Esophagus muscularis mucosa (tissue), 4 donors: Measurements from ENCODE around the gene MFSD6.

Experiments used
- CTCF ChIP-seq, 3 experiments: fragments of 200-600 bp in 2 of 3; fragments of 450-650 bp in 1 of 3; sonication (generic) in 2 of 3; IDR thresholded peaks; one replicate each; pipeline ENCODE4 v1.5.1; 2017 to 2019; ENCODE audit warnings: antibody characterized with exemption in 3 of 3, mild to moderate bottlenecking in 2 of 3, moderate library complexity in 1 of 3
- EP300 ChIP-seq: sonication (generic); formaldehyde crosslinking; IDR thresholded peaks from one replicate; pipeline ENCODE4 v1.6.1; 2017; ENCODE audit warnings: antibody characterized with exemption
- POLR2A ChIP-seq: fragments of 450-650 bp; IDR thresholded peaks from one replicate; pipeline ENCODE4 v1.6.1; 2017; ENCODE audit warnings: antibody characterized with exemption, moderate library complexity, mild to moderate bottlenecking, low read depth
- POLR2AphosphoS5 ChIP-seq, 2 donors: sonication (generic); formaldehyde crosslinking; IDR thresholded peaks; one replicate each; pipeline ENCODE4 v1.6.1; 2017; ENCODE audit warnings: antibody characterized with exemption in 2 of 2

- TF ChIP-seq EP300 (no peak), CTCF (IDR thresholded peaks at IDR 0.05) (no peak), POLR2A (no peak), POLR2AphosphoS5 (IDR thresholded peaks at IDR 0.05) (no peak)
Measured at GRCh38 chr2:190533175-190533967, 125.2 kb downstream of the MFSD6 start.
